MM.1S (cell line): ENCODE results near the gene CRIP2.

Experiments
- EZH2 ChIP-seq: fragments of 300-600 bp; sonication (generic); optimal IDR thresholded peaks from 2 replicates; pipeline ENCODE3; 2017; ENCODE audit warnings: low read depth, mild to moderate bottlenecking, antibody characterized with exemption, low read length, mixed read lengths
- TF ChIP-seq, protein P1 (sequence below): fragments of 300-600 bp; sonication (generic); IDR thresholded peaks from 2 replicates; pipeline ENCODE4 v1.5.1; 2016; ENCODE audit warnings: antibody characterized with exemption, low read length, mixed read lengths

DNA sequence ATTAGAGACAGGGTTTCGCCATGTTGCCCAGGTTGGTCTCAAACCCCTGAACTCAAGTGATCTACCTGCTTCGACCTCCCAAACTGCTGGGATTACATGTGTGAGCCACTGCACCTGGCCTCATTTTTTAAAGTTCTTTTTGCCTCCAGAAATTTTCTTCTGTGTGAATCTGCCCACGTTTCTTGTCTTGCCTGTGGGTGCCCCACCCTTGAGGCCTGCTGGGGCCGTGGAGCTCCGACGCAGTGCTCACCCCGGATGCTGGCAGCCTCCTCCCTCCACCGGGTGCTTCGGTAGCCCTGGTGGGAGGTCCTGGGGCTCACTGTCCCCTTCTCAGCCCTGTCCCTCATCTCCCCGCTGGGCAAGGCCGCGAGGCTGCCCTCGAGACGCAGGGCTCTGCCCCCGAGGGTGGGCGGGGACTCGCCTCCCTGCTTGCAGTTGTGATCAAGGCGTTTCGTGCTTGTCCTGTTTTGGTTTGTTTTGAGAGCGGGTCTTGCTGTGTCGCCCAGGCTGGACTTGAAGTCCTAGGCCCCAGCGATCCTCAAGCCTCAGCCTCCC lies 19.5 kb upstream of the CRIP2 start:
- TF ChIP-seq, protein P1, sequence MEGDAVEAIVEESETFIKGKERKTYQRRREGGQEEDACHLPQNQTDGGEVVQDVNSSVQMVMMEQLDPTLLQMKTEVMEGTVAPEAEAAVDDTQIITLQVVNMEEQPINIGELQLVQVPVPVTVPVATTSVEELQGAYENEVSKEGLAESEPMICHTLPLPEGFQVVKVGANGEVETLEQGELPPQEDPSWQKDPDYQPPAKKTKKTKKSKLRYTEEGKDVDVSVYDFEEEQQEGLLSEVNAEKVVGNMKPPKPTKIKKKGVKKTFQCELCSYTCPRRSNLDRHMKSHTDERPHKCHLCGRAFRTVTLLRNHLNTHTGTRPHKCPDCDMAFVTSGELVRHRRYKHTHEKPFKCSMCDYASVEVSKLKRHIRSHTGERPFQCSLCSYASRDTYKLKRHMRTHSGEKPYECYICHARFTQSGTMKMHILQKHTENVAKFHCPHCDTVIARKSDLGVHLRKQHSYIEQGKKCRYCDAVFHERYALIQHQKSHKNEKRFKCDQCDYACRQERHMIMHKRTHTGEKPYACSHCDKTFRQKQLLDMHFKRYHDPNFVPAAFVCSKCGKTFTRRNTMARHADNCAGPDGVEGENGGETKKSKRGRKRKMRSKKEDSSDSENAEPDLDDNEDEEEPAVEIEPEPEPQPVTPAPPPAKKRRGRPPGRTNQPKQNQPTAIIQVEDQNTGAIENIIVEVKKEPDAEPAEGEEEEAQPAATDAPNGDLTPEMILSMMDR: no peak
- TF ChIP-seq EZH2: no peak
